GM12878 (cell line): ENCODE measurements around the gene ELANE. TPM values are rescaled to one million over a fixed set of nuclear protein-coding genes. Genes with fewer than 3 reads are reported as not detected.

Source experiments
- ATAC-seq: fragments of 200-7000 bp; cut with Tn5 transposase; 3 replicates; pipeline ENCODE4 v1.9.1; 2020; ENCODE audit warnings: mild to moderate bottlenecking, moderate library complexity
- BruUV-seq: library from RNA; stranded (reverse); fragments of 400-500 nt; replicated peaks from 2 replicates; lab custom pipeline; 2021; lab: Mats Ljungman, UMichigan
- CTCF ChIA-PET: fragments of 300-600 bp; sonication (Branson Sonifier 250); formaldehyde crosslinking; extraction: SDS; loops from one replicate; lab custom pipeline; 2021; ENCODE audit warnings: inconsistent platforms; lab: Yijun Ruan, JAX
- POLR2A ChIA-PET: fragments of 350-600 bp; formaldehyde crosslinking; extraction: SDS; loops from one replicate; lab custom pipeline; 2021; ENCODE audit warnings: inconsistent platforms; lab: Charles Lee
- RAD21 ChIA-PET: fragments of 300-600 bp; sonication (Branson Sonifier 250); formaldehyde crosslinking; loops from one replicate; lab custom pipeline; 2023; ENCODE audit warnings: antibody characterized with exemption; ENCODE audit not compliant: unreplicated experiment; lab: Charles Lee
- SMC1A ChIA-PET: fragments of 300-600 bp; sonication (Branson Sonifier 250); formaldehyde crosslinking; loops from one replicate; lab custom pipeline; 2023; ENCODE audit not compliant: unreplicated experiment, uncharacterized antibody; lab: Charles Lee
- DNase-seq: peaks from one replicate; pipeline ENCODE4 v3.0.0-alpha.2; 2011; ENCODE audit warnings: low read depth, low spot score
- FAIRE-seq: peaks from 3 replicates; lab custom pipeline; 2011; peaks lifted over from hg19 to GRCh38; lab: Jason Lieb, UNC
- H2AFZ ChIP-seq: 2 replicates; pipeline ENCODE4 v1.6.0; 2011; ENCODE audit warnings: low read depth, low read length, control low read depth; ENCODE audit not compliant: control insufficient read depth
- H3K27ac ChIP-seq: 2 replicates; pipeline ENCODE4 v1.5.1; 2011; ENCODE audit warnings: control low read depth; ENCODE audit not compliant: control insufficient read depth, insufficient read depth
- H3K27me3 ChIP-seq, 2 experiments: replicated peaks in 1 of 2; 2 replicates each; pipeline versions ENCODE4 v1.6.0 to v1.6.1; 2011; ENCODE audit warnings: low read length in 1 of 2; ENCODE audit not compliant: control insufficient read depth in 2 of 2, insufficient read depth in 2 of 2
- H3K36me3 ChIP-seq, 2 experiments: 2 replicates each; pipeline ENCODE4 v1.5.1; 2011; ENCODE audit warnings: low read length in 1 of 2; ENCODE audit not compliant: control insufficient read depth in 2 of 2, insufficient read depth in 2 of 2
- H3K4me1 ChIP-seq: 2 replicates; pipeline ENCODE4 v1.6.1; 2011; ENCODE audit warnings: mild to moderate bottlenecking, low read length, moderate library complexity, mixed read lengths; ENCODE audit not compliant: control insufficient read depth, insufficient read depth
- H3K4me2 ChIP-seq: 2 replicates; pipeline ENCODE4 v1.6.0; 2011; ENCODE audit warnings: control low read depth; ENCODE audit not compliant: control insufficient read depth, insufficient read depth
- H3K4me3 ChIP-seq: fragments of 200-600 bp; sonication (generic); 2 replicates; pipeline ENCODE4 v1.5.1; 2016
- H3K79me2 ChIP-seq: 2 replicates; pipeline ENCODE4 v1.6.0; 2011; ENCODE audit warnings: low read length; ENCODE audit not compliant: control insufficient read depth, insufficient read depth
- H3K9ac ChIP-seq: 2 replicates; pipeline ENCODE4 v1.8.0; 2011; ENCODE audit warnings: low read length, control low read depth, mixed read lengths; ENCODE audit not compliant: control insufficient read depth, insufficient read depth
- H3K9me3 ChIP-seq: replicated peaks from 3 replicates; pipeline ENCODE4 v1.5.1; 2011; ENCODE audit warnings: mild to moderate bottlenecking, low read length; ENCODE audit not compliant: control insufficient read depth, insufficient read depth
- H4K20me1 ChIP-seq: 2 replicates; pipeline ENCODE4 v1.6.0; 2011; ENCODE audit not compliant: control insufficient read depth, insufficient read depth
- BCL11A ChIP-seq: IDR thresholded peaks from 2 replicates; pipeline ENCODE4 v1.6.1; 2011; ENCODE audit warnings: low read depth, low read length
- BCL3 ChIP-seq: IDR thresholded peaks from 2 replicates; pipeline ENCODE4 v1.6.1; 2011; ENCODE audit warnings: borderline replicate concordance, low read depth, mild to moderate bottlenecking, moderate library complexity, low read length; ENCODE audit not compliant: insufficient read depth, poor library complexity, severe bottlenecking
- BMI1 ChIP-seq: fragments of 450-650 bp; IDR thresholded peaks from 2 replicates; pipeline ENCODE4 v1.6.1; 2016; ENCODE audit warnings: mild to moderate bottlenecking, moderate library complexity, borderline replicate concordance
- CEBPB ChIP-seq, 2 experiments: fragments of 150-350 bp in 1 of 2; IDR thresholded peaks; 2 replicates each; pipeline ENCODE4 v1.6.1; 2012 to 2014; ENCODE audit warnings: low read depth in 2 of 2, low read length in 2 of 2, borderline replicate concordance in 1 of 2, inconsistent platforms in 1 of 2
- CHD4 ChIP-seq: fragments of 200-600 bp; sonication (generic); IDR thresholded peaks from 2 replicates; pipeline ENCODE4 v1.6.1; 2016; ENCODE audit warnings: mild to moderate bottlenecking
- E2F4 ChIP-seq: IDR thresholded peaks from 2 replicates; pipeline ENCODE4 v1.6.1; 2012; ENCODE audit warnings: low read depth, low read length, improper control_type of control experiment
- EED ChIP-seq: sonication (generic); IDR thresholded peaks from 2 replicates; pipeline ENCODE4 v1.6.1; 2016; ENCODE audit warnings: antibody characterized with exemption, low read depth
- MTA2 ChIP-seq: fragments of 450-650 bp; IDR thresholded peaks from 2 replicates; pipeline ENCODE4 v1.6.1; 2016; ENCODE audit warnings: low read depth, mild to moderate bottlenecking, moderate library complexity
- POLR2AphosphoS5 ChIP-seq: IDR thresholded peaks from 2 replicates; pipeline ENCODE4 v1.6.1; 2011; ENCODE audit warnings: mild to moderate bottlenecking, low read length, inconsistent platforms
- RAD21 ChIP-seq: IDR thresholded peaks from 2 replicates; pipeline ENCODE4 v1.6.1; 2011; ENCODE audit warnings: mild to moderate bottlenecking, low read depth, low read length, moderate library complexity; ENCODE audit not compliant: insufficient read depth
- SREBF1 ChIP-seq: IDR thresholded peaks from 2 replicates; pipeline ENCODE4 v1.6.1; 2012; ENCODE audit warnings: mild to moderate bottlenecking, low read length
- SUPT20H ChIP-seq: IDR thresholded peaks from 2 replicates; pipeline ENCODE4 v1.6.1; 2011; ENCODE audit warnings: low read depth, mild to moderate bottlenecking, low read length, moderate library complexity, borderline replicate concordance; ENCODE audit not compliant: control insufficient read depth
- SUZ12 ChIP-seq: fragments of 200-600 bp; sonication (generic); IDR thresholded peaks from one replicate; pipeline ENCODE4 v1.6.1; 2018; ENCODE audit warnings: antibody characterized with exemption, mild to moderate bottlenecking; ENCODE audit not compliant: unreplicated experiment
- ZBTB11 ChIP-seq: fragments of 450-650 bp; formaldehyde crosslinking; IDR thresholded peaks from 2 replicates; pipeline ENCODE4 v1.5.0; 2022; ENCODE audit warnings: mild to moderate bottlenecking, missing genetic modification characterization
- ZNF384 ChIP-seq: IDR thresholded peaks from 2 replicates; pipeline ENCODE4 v1.6.1; 2012; ENCODE audit warnings: low read depth, mild to moderate bottlenecking, low read length, improper control_type of control experiment, borderline replicate concordance
- WGBS: methylation state at CpG from one replicate; pipeline ENCODE4 v1.1.6; 2016; ENCODE audit warnings: low lambda C conversion rate; ENCODE audit not compliant: insufficient replicate concordance, insufficient coverage; ENCODE audit errors: missing lambda C conversion rate; 5-methylcytosine and 5-hydroxymethylcytosine counted together
- in situ Hi-C: fragments of 300-500 bp; cut with MboI; formaldehyde crosslinking; loops from 9 replicates; pipeline ENCODE4 v1.14.3; 2018; ENCODE audit warnings: mixed read lengths
- intact Hi-C: fragments of 100-400 bp; cut with micrococcal nuclease; formaldehyde crosslinking; loops from one replicate; pipeline ENCODE4 v1.14.2; 2022; ENCODE audit not compliant: unreplicated experiment
- polyA plus RNA-seq, 11 experiments: library from polyadenylated mRNA; depleted of rRNA in 4 of 11; unstranded in 6 of 11; stranded (reverse) in 5 of 11; fragments of >200 nt; fragmentation: Nextera tagmentation in 4 of 11; fragmentation: Illumina TruSeq in 1 of 11; extraction: Ambion mirVana in 4 of 11; extraction: Trizol in 1 of 11; gene quantifications; 1 replicate in 1 of 11; 2 replicates in 10 of 11; pipeline versions ENCODE4 v1.2.1 to v1.2.3, GENCODE V29; 2011 to 2016; ENCODE audit warnings: inconsistent platforms in 2 of 11, missing spikeins in 2 of 11, low read depth in 1 of 11
- total RNA-seq, 4 experiments: library from RNA; depleted of rRNA in 3 of 4; stranded (reverse); fragments of >200 nt in 3 of 4; fragmentation: Illumina TruSeq in 1 of 4; extraction: Trizol in 1 of 4; gene quantifications; 2 replicates each; pipeline versions ENCODE4 v1.2.1 to v1.2.3, GENCODE V29; 2013 to 2021

ELANE gene
- total and polyA plus RNA-seq, 10 of the 15 experiments (the other 5 are each of a cell fraction or from before 2014, with no cell fraction given) = not detected

- in situ Hi-C loops (no loop called here), intact Hi-C loops (no loop called here)
- BruUV-seq = no TSS peak
- ChIA-PET CTCF (interaction anchor here (0.8 to 1.0 kb wide), 2 partner anchors 9 to 15 kb away, joined by 3 to 5 read pairs; no protein-coding TSS in a partner anchor), RAD21 (interaction anchor here (1.5 kb wide), 1 partner anchor 15 kb away, joined by 5 read pairs; no protein-coding TSS in a partner anchor), POLR2A (no interaction called here), SMC1A (no interaction called here)
- Histone ChIP-seq H3K4me3 (no peak overlapping the region), H3K27me3 (no peaks in the 10 kb centered on the region; a peak in 1 of 4 replicates), H3K4me2 (no peak overlapping the region), H4K20me1 (no peaks in the 10 kb centered on the region), H3K36me3 (no peaks in the 10 kb centered on the region), H3K27ac (no peak overlapping the region), H3K79me2 (no peaks in the 10 kb centered on the region), H3K4me1 (peaks cover 2% of the 10 kb centered on the region; the same call in 1 of the 2 replicates), H3K9me3 (no peaks in the 10 kb centered on the region; the same call in 2 of the 3 replicates), H2AFZ (no peak overlapping the region), H3K9ac (no peak overlapping the region)
- 21% methylated on average over 8 of the region's 12 CpGs for WGBS
- FAIRE-seq (no peak), ATAC-seq (no peak), DNase-seq (no peak)
- no peak for TF ChIP-seq E2F4
- no peak for TF ChIP-seq POLR2AphosphoS5
- no peak for TF ChIP-seq SUZ12
- no peak for TF ChIP-seq RAD21
- no peak for TF ChIP-seq BCL3
- no peak for TF ChIP-seq CHD4
- no peak for TF ChIP-seq EED
- TF ChIP-seq BMI1 = no peak
- no peak for TF ChIP-seq CEBPB (IDR thresholded peaks at IDR 0.05; ENCODE audit: borderline replicate concordance in 1 of 2, low read depth in 2 of 2, low read length in 2 of 2)
- TF ChIP-seq ZNF384 = no peak
- TF ChIP-seq SREBF1 = no peak
- no peak for TF ChIP-seq MTA2
- TF ChIP-seq SUPT20H = no peak
- TF ChIP-seq ZBTB11 = no peak
- TF ChIP-seq BCL11A = no peak
These were observed 3.6 kb upstream of the ELANE start for GRCh38 chr19:848386-848921.
